NCI-H524 (cell line): Measurements from ENCODE around the gene WDR89.
"Not testable (repeated sequence)": the region's sequence is repeated elsewhere in the genome, so short reads cannot be mapped to it uniquely, and the experiment has no call there.

Source experiments
- DNase-seq, 2 experiments: peaks; one replicate each; lab custom pipeline; 2025; lab: John Stamatoyannopoulos, UW

WDR89 gene, protein sequence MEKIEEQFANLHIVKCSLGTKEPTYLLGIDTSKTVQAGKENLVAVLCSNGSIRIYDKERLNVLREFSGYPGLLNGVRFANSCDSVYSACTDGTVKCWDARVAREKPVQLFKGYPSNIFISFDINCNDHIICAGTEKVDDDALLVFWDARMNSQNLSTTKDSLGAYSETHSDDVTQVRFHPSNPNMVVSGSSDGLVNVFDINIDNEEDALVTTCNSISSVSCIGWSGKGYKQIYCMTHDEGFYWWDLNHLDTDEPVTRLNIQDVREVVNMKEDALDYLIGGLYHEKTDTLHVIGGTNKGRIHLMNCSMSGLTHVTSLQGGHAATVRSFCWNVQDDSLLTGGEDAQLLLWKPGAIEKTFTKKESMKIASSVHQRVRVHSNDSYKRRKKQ

DNA sequence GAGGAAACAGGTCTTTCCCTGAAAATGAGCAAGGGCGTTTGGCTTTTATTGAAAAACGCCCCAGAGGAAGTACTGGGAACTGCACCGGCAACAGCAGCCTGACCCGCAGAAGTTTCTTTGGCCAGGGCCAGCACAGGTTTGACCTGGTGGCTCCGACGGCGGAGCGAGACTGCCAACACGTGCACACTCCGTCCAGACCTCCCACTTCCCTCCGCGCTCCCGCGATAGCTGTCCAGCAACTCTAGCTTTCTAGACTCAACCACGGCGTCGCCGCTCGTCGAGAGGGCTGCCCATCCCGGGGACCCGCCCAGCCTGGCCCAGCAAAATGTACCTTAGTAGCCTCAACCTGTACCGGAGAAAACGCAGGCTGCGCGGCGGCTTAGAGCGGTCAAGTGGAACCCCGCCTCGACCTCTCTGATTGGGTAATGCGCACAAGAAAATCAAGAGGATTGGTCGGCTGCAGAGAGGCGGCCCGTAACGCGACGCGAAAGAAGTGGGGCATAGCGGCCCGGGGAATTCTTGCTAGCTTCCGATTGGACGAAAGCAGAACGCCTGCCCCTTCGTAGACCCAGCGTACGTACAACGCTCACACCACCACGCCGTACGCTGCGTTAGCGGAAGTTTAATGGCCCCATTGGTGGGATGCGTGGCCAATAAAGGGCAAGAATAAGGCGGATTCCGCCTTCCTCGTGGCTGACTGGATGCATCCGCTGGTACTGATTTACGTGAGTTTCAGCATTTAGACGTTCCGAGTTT is at the start of gene WDR89:
WDR89 (minus strand) TSS at position 399 of the 756 bp plus-strand sequence. CDS start 41,929 bp downstream, outside the sequence.
- peak; percentile 100 for DNase-seq

DNA sequence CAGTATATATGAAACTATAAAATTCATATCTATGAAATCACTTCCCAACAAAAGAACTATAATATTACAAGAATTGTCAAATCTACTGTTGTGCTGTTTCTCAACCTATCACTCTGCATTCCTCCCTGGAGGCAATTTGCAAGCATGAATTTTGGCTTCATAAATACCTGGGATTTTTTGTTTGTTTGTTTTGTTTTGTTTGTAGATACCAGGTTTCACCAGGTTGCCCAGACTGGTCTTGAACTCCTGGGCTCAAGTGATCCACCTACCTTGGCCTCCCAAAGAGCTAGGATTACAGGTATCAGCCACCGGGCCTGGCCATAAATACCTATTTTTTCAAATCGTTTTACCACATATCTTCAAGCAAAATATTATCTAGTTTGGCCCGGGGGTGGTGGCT is 47.5 kb upstream of the WDR89 start:
- DNase-seq = no peak

DNA sequence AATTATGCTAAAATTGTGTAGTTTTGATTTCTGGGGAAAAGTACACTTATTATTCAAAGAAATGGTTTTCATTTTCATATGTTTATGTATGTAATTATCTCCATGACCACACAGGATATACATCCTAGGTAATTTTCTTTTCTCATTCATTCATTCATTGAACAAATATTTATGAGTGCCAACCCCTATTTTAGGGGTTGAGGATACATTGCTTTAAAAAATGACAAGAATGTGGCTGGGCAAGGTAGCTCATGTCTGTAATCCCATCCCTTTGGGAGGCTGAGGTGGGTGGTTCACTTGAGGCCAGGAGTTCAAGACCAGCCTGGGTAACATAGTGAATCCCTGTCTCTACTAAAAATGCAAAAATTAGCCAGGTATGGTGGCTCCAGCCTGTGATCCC is 45.3 kb upstream of the WDR89 start:
- DNase-seq = no peak

DNA sequence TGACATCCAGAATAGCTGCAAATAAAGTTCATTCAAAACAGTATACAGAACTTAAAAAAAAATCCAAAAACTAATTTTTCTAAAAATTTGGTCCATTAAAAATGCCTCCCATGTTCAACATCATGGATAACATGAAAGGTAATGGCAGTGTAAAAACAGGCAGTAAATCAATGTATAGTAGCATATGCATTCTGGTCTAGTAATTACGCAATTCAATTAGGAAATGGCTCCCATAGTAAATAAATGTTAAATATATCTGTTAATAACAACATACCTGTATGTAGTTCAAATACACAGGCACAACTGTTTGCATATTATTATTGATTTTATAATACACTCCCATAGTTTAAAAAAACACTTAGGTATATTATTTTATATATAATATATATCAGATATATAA is 43.7 kb upstream of the WDR89 start:
- no peak for DNase-seq

DNA sequence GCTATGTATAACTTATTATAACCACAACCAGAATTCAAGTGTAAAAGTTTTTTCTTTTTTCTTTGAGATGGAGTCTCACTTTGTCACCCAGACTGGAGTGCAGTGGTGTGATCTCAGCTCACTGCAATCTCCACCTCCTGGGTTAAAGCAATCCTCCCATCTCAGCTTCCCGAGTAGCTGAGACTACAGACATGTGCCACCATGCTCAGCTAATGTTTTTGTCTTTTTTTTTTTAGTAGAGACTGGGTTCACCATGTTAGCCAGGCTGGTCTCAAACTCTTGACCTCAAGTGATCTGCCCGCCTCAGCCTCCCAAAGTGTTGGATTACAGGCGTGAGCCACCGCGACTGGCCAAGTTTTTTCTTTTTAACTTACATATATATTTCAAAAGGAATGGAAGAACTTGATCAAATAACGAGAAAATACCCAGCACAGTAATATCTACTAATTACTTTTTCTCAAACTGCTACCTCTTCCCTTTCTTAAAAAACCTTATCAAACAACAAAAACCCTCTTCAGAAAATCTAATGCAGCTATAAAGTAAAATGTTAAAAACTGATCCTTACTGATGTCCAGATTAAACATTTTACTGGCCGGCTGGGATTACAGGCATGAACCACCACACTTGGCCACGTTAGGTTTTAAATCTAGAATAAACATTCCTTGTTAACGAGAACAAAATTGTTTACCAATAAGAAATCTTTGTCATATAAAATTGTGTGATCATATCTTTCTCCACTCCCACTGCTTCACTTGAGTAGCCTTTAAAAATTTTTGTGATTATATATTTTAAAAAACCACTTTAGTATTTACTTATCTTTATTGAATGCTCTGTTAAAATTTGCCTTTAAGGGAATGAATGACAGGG is 41.3 kb upstream of the WDR89 start:
- DNase-seq = no peak

DNA sequence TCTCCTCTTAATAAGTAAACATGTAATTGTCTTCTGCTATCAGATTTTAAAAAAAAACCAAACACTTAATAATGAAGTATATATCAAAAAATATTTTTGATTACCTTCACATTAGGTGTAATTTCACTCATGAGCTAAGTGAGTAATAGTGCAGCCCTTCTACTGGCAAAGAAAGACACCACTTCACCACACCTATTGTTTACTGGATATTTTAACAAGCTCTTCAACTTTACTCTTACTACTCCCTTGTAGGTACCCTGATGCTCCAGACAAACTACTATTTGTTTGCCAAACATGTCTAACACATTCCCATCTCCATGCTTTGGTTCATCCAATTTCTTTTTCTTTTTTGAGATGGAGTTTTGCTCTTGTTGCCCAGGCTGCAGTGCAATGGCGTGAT is 36.9 kb upstream of the WDR89 start:
- DNase-seq = no peak

DNA sequence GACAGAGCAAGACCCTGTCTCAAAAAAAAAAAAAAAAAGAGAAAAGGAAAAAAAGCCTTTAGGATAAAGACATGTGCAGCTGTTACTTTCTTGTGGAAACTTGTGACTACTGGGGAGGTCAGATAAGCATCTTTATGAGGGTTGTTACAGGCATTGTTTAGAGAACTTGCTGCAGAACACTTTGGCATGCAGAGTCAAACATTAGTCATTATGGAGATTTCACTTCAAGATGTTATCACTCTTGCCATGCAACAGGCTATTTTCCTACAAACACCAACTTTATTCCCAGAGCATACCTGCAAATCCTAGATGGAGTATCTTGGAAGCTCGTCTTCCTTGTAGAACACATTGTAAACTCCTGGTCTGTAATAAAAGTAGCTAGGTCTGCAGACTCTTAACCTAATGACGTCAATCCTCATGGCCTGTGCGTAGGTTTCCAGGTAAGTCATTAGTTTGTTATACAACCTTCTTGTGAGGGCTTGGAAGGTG is 36.3 kb upstream of the WDR89 start:
- DNase-seq = no peak

DNA sequence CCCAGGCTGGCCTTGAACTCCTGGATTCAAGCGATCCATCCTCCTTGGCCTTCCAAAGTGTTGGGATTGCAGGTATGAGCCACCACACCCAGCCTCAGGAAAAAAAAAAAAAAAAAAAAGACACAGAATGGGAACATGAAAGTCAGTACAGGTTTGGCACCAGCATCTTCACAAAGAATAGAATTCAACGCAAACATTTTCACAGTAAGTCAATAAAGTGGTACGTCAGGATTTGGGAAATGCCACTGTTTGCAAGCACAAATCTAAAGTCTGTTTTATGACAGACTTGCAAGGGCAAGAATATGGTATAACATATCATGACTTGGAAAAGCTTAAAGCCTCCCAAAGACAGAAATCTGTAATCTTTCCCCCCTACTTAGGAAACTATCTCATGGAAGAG is 34.9 kb upstream of the WDR89 start:
- DNase-seq = no peak

DNA sequence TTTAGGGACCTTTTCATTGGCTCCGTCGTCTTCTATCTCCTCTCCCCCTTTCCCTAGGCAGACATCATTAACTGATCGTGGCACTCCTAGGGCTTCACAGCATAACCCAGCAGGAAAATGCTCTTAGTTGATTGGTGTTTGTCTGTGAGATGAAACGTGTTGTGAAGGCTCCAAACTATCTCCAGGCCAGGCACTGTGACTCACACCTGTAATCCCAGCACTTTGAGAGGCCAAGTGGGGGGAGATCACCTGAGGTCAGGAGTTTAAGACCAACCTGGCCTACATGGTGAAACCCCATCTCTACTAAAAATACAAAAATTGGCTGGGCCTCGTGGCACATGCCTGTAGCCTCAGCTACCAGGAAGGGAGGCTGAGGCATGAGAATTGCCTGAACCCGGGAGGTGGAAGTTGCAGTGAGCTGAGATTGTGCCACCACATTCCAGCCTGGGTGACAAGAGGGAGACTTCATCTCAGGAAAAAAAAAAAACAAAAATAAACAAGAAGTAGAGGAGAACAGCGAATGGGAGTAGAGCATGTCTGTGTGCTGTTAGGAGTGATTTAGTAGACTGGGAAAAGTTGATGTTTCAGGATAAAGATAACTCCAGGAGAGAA is 32.3 kb upstream of the WDR89 start:
- no peak for DNase-seq

DNA sequence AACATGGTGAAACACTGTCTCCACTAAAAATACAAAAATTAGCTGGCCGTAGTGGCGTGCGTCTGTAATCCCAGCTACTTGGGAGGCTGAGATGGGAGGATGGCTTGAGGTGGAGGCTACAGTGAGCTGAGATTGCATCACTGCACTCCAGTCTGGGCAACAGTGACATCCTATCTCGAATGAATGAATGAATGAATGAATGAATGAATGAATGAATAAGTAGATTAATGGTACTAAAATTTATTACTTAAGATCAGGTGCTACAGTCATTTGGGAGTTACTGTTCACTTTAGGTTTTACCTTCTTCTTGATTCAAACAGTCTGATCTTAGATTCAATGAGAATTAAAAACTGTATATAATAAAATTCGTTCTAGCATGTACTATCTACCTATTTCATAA is 31.6 kb upstream of the WDR89 start:
- DNase-seq = no peak

DNA sequence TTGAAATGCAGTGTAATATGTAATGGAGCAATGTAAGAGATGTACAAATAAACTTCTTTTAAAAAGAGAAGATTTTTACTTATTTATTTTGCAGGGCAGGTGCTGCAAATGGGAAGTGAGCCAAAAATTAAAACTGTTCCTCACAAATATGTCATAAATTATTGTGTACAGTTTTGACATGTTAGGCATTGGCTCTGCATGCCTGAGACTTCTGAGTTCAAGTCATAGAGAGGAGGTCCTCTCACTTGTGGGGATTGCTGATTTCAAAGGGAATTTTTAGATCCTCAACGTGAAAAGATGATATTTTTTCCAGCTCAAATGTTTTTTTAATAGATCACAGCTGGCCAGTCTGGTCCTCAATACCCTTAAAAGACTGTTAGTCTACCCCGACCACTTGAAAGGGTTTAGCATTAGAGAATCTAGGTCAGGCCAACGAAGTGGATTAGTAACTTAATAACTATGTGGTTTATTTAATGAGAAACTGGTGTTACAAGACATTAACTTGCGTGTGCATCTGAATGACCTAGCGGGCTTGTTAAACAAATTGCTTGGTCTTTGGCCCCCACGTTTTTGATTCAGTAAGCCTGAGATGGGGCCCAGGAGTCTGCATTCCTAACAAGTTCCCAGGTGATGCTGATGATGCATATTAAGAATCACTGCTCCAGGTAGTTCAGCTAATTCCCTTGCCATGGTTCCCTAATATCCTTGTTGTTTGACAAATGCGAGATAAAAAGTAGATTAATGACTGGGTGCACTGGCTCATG is 30.9 kb upstream of the WDR89 start:
- DNase-seq = peak; percentile 99 to 100

DNA sequence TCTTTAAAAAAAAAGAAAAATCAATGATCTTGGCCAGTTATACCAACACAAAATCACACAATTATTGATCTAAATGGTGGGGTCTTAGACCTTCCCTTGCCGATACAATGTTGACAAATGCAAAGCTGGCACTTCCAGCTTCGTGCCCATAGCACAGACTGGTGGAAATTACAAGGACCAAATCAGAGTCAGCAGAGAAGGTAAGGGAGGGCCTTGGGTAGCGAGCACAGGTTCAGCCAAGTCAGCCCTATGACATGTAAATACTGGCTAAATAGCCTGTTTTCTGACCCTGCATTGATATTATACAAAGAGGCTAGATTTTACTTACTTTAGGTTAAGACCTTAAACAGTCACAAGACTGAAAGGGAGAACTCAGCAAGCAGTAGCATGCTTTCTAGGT is 30.3 kb upstream of the WDR89 start:
- DNase-seq = peak in 1 of 2 experiments; percentile 44

DNA sequence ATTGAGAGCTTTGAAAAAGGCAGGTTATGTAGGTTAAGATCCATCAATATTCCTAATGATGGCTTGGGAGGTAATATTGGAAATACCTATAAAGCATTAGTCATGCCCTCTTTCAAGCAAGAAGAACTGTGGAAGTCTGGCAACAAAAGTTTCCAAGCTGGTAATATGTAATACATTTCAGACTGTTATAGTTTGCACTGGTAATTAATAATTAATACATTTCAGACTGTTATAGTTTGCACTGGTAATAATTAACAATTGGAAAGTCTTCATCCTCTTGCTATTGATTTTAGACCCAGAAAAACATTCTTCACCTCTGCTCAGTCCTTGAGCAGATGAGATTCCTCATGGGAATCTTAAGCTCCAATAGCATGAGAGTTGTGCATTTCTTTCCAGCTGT is 29.0 kb upstream of the WDR89 start:
- peak in 1 of 2 experiments; percentile 11 for DNase-seq

DNA sequence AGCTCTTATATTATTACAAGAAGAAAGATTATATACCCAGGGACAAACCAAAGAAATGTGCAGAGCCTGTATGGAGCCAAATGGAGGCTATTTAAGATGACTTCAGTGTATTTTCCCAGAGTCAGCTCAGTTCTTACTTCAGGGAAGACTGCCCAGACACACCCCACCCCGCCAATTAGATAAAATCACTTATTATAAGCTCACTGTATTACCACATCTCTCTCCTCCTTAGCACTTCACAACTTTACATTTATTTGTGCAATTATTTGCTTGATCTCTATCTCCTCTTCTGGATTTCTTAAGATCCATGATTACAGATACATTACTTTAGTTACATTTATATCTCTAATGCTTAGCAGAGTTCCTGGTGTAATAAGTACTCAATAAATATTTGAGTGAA is 24.7 kb upstream of the WDR89 start:
- DNase-seq = no peak

DNA sequence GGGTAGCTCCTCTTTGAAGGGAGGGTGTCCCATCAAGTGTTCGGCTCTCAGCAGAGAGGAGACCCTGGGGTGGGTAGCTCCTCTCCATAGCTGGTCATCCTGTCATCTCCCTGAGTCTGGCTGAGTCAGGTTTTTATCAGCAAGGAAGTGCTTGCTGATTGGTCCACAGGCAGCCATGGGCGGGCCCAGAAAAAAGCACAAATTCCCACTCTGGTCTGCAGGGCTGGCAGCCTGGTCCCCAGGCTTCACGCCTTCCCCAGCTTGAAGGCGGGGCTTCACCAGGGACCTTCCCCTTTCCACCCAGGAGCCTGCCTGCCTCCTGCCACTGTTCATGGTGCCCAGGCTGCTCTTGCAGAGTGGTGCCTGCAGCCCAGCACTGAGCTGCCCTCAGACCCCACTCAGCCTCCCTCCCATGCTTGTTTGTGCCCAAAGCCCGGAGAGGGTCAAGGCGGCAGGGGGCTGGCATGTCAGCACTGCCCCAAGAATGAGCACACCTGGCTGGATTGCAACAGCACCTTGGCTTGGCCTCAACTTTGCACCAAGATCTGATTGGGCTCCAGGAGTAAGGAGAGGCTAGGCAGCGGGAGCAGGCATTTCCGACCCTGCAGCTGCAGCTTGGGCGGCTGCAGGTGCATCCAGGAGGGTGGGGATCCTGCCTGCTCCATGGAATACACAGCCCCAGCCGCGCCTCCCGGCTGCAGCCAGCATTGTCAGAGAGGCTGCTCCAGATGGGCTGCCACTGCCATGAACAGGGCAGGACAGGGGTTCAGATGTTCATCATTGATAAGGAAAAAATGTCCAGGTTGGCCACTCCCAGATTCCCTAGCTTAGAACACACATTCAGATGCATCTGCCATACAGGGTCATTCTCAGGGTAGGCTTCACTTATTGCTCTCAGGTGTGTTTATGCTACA is 22.0 kb upstream of the WDR89 start:
- DNase-seq = no peak

DNA sequence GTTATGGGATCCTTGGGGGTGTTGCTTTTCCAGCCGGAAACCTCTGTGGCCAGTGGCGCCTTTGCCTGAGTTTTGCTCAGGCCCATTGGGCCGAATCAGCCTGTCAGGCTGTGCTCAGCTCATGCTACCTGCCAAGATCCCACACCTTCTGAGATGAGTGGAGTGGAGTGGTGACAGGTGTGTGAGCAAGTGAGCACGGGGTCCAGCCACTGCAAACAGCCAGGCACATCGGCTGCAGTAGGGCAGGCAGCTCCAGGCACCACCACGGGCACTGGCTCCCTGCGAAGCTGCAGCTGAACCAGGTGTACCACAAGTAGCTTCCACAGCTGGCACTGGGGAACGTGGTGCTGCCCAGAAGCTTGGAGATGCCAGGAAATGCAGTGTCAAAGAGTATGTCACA is 21.1 kb upstream of the WDR89 start:
- DNase-seq = no peak

DNA sequence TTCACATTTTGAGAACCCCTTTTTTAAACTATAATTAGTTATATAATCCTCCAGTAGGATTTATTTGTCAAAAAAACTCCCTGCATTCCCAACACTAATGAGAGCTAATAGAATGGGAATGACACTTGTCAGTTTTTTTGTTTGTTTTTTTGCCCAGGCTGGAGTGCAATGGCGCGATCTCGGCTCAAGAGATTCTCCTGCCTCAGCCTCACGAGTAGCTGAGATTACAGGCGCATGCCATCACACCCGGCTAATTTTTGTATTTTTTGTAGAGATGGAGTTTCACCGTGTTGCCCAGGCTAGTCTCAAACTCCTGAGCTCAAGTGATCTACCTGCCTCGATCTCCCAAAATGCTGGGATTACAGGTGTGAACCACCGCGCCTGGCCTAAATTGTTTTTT is 20.2 kb upstream of the WDR89 start:
- not testable (repeated sequence) for DNase-seq

DNA sequence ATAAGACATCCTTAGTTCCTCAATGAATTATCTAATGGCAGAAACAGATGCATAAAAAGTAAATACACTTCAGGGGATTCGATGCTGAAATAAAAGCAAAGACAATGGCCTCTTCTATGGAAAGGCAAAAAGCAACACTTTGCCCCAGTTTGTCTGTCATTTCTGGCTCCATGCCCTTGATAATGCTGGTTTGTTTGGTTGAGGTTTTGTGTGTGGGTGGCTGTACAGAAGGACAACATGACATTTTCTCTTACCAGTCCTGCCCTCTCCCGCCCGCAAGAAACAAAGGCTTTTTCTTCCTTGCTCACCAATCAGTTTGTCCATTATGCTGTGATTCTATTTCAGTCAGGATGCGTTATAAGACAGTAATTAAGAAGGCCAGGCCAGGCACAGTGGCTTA is 18.1 kb upstream of the WDR89 start:
- no peak for DNase-seq

DNA sequence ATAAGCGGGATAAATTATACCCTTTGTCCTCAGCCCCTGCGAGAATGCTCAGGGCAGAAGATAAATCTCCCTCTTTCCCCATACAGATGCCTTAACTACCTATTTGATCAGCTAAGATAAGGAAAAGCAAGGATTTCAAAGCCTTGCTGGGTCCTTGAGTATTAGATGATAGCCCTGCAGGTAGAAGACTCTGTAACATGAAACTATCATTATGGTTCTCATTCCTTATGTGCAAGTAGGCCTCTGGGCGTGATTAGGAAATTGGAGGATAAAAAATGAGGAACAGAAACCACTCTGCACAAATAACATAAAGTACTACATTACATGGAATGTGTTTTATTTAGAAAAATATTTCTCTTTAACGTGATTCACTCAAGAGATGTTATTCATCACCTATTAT is 14.5 kb upstream of the WDR89 start:
- DNase-seq = no peak

DNA sequence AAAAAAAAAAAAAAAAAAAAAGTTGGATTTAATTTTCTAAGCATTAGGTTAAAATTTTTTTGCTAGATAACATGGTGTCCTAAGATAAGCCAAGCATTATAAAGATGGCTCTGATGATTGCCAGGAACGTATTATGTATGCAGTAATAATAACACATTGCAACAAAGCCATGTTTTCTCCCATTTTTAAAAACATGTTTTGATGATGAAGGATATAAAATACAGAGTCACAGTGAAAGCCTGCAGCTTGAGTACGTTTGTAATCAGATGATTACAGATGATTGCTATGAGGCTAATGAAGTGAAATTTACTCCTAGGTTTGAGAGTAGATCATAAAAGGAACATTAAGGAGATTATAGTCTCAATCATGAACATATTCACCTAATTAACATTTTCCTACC is 13.3 kb upstream of the WDR89 start:
- no peak for DNase-seq
